Measurements from ENCODE around the gene HHLA2. TPM values are rescaled to one million over a fixed set of nuclear protein-coding genes. Genes with fewer than 3 reads are reported as not detected.

HHLA2 gene
- total RNA-seq, 4 donors from 2014 or later = not detected

GRCh38 chr3:108420926-108421325, 124.6 kb downstream of the HHLA2 start:
- no peak for TF ChIP-seq CTCF (IDR thresholded peaks at IDR 0.05; ENCODE audit: low read depth)

Other genes with a start within 250 kb of the HHLA2 start
- 10 to 100 TPM; 26.9 to 70.5 (median 53.0) TPM for gene CD47, start 205.5 kb upstream of the HHLA2 start, total RNA-seq
- gene IFT57, start 74.1 kb upstream of the HHLA2 start, total RNA-seq = 10 to 100 TPM; 24.3 to 53.3 (median 34.4) TPM
- gene MYH15, start 214.0 kb downstream of the HHLA2 start, total RNA-seq = not detected